Spleen (tissue), 7 donors: Measurements from ENCODE around the gene FBLN7.

Experiments
- CTCF ChIP-seq, 11 experiments: fragments of 200-600 bp in 7 of 11; fragments of 450-650 bp in 4 of 11; sonication (generic) in 4 of 11; IDR thresholded peaks in 8 of 11; conservative IDR thresholded peaks in 3 of 11; 1 replicate in 7 of 11; 2 replicates in 4 of 11; pipeline versions ENCODE4 v1.4.0 to v1.8.0; 2016 to 2021; ENCODE audit warnings: antibody characterized with exemption in 11 of 11, inconsistent platforms in 4 of 11, mild to moderate bottlenecking in 1 of 11
- POLR2A ChIP-seq, 3 donors: fragments of 450-650 bp; IDR thresholded peaks; one replicate each; pipeline ENCODE4 v1.5.1; 2017; ENCODE audit warnings: antibody characterized with exemption in 3 of 3, mild to moderate bottlenecking in 1 of 3
- POLR2AphosphoS5 ChIP-seq, 3 donors: sonication (generic); formaldehyde crosslinking; IDR thresholded peaks; one replicate each; pipeline ENCODE4 v1.5.1; 2017; ENCODE audit warnings: antibody characterized with exemption in 3 of 3
- donor health status: DM: no; HTN: no; CAD: no; lungs with moderate emphysema.
- donor health status: DM: no; HTN: no; CAD: no.
- donor health status: DM: no; HTN: no; CAD: no.

DNA sequence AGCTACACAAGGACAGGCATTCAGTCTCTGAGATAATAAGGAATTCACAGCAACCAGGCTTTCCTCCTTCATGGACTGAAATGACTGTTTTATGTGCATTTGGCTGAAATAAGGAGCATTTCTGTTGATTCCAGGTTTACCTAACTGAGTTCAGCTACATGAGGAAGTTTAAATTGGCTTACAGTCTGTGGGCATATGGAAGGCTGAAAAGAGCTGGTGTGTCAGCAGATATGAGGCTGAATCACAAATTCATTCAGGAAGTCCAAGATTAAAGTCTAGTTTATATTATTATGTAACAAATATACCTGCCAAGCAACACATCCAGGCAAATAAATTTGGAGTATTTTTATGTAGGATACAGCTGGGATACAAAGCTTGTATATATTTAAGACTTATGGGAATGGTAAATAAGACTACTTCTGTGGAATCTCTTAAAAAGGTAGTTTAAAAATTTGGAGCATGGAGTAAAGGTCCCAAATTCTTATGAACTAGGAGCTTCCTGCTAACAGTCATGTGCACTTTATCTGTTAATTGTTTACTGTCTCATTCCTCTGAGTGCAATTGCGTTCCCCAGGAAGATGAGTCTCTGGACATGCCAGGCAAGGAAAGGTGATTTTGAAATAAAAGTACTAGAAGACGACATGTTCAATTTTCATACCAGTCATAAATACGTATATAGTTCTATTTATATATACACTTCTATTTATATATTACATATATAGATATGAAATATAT lies 63.7 kb downstream of the FBLN7 start:
- no peak for TF ChIP-seq POLR2A (IDR thresholded peaks at IDR 0.05)
- no peak for TF ChIP-seq CTCF (IDR thresholded peaks at IDR 0.05 in 8 of 11, conservative IDR thresholded peaks at IDR 0.05 in 3 of 11)
- TF ChIP-seq POLR2AphosphoS5 (IDR thresholded peaks at IDR 0.05): no peak
